Measurements from ENCODE around the gene PYURF. TPM values are rescaled to one million over a fixed set of nuclear protein-coding genes. Genes with fewer than 3 reads are reported as not detected.

Gene PYURF
- total and polyA plus RNA-seq, 9 of the 15 experiments (the other 6 are each of a cell fraction or from before 2014, with no cell fraction given) = 22.5 to 199 (median 108) TPM

GRCh38 chr4:88503344-88503743 is 20.2 kb downstream of the PYURF start:
- no TSS peak for BruUV-seq (replicated peaks)
- Histone ChIP-seq H3K27ac (ENCODE audit: extremely low read depth, low read depth, low read length) (no peak overlapping the region), H4K20me1 (replicated peaks; ENCODE audit: control insufficient read depth, insufficient read depth, low read length) (no peaks in the 10 kb centered on the region), H3K36me3 (ENCODE audit: control insufficient read depth, insufficient read depth, low read length) (no peaks in the 10 kb centered on the region), H3K9ac (ENCODE audit: insufficient read depth in 1 of 2, low read depth in 2 of 2, low read length in 2 of 2) (no peak overlapping the region), H3K9me3 (replicated peaks; ENCODE audit: control insufficient read depth, insufficient read depth, low read depth, low read length) (no peaks in the 10 kb centered on the region), H3K4me3 (no peak overlapping the region), H3K9me1 (ENCODE audit: control insufficient read depth, insufficient read depth, low read length) (no peaks in the 10 kb centered on the region), H3K4me2 (ENCODE audit: insufficient read depth, low read length) (no peak overlapping the region), H3K79me2 (ENCODE audit: control insufficient read depth, insufficient read depth, low read length) (no peaks in the 10 kb centered on the region), H3K4me1 (replicated peaks in 1 of 2; ENCODE audit: control insufficient read depth in 2 of 2, insufficient read depth in 2 of 2, low read length in 2 of 2) (no peaks in the 10 kb centered on the region), H3K27me3 (ENCODE audit: control insufficient read depth in 2 of 2, insufficient read depth in 2 of 2, low read length in 2 of 2) (peaks cover 6 to 20% of the 10 kb centered on the region in 2 experiments; a peak in 4 of 5 replicates), H2AFZ (ENCODE audit: low read depth, low read length) (no peak overlapping the region)
- no peak for FAIRE-seq
- ATAC-seq = no peak
- whole genome bisulfite sequencing (ENCODE audit: insufficient coverage, low coverage, missing lambda C conversion rate) = 0% methylated on average over 2 of the region's 2 CpGs
- TF ChIP-seq MCM2 (IDR thresholded peaks at IDR 0.05; ENCODE audit: low read depth) (no peak), NONO (IDR thresholded peaks at IDR 0.05; ENCODE audit: low read depth in 2 of 2, low read length in 1 of 2) (no peak), EGR1 (conservative IDR thresholded peaks at IDR 0.05) (no peak), THRAP3 (IDR thresholded peaks at IDR 0.05; ENCODE audit: borderline replicate concordance) (no peak), BCOR (IDR thresholded peaks at IDR 0.05) (no peak), SOX6 (IDR thresholded peaks at IDR 0.05) (no peak), ZSCAN32 (CRISPR knock-in tag; IDR thresholded peaks at IDR 0.05) (no peak), HBP1 (CRISPR knock-in tag; IDR thresholded peaks at IDR 0.05) (no peak), SMAD2 (IDR thresholded peaks at IDR 0.05; ENCODE audit: low read depth, low read length) (no peak)
- TF ChIP-seq, protein P1, sequence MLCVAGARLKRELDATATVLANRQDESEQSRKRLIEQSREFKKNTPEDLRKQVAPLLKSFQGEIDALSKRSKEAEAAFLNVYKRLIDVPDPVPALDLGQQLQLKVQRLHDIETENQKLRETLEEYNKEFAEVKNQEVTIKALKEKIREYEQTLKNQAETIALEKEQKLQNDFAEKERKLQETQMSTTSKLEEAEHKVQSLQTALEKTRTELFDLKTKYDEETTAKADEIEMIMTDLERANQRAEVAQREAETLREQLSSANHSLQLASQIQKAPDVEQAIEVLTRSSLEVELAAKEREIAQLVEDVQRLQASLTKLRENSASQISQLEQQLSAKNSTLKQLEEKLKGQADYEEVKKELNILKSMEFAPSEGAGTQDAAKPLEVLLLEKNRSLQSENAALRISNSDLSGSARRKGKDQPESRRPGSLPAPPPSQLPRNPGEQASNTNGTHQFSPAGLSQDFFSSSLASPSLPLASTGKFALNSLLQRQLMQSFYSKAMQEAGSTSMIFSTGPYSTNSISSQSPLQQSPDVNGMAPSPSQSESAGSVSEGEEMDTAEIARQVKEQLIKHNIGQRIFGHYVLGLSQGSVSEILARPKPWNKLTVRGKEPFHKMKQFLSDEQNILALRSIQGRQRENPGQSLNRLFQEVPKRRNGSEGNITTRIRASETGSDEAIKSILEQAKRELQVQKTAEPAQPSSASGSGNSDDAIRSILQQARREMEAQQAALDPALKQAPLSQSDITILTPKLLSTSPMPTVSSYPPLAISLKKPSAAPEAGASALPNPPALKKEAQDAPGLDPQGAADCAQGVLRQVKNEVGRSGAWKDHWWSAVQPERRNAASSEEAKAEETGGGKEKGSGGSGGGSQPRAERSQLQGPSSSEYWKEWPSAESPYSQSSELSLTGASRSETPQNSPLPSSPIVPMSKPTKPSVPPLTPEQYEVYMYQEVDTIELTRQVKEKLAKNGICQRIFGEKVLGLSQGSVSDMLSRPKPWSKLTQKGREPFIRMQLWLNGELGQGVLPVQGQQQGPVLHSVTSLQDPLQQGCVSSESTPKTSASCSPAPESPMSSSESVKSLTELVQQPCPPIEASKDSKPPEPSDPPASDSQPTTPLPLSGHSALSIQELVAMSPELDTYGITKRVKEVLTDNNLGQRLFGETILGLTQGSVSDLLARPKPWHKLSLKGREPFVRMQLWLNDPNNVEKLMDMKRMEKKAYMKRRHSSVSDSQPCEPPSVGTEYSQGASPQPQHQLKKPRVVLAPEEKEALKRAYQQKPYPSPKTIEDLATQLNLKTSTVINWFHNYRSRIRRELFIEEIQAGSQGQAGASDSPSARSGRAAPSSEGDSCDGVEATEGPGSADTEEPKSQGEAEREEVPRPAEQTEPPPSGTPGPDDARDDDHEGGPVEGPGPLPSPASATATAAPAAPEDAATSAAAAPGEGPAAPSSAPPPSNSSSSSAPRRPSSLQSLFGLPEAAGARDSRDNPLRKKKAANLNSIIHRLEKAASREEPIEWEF (CRISPR knock-in tag; IDR thresholded peaks at IDR 0.05) = no peak
- TF ChIP-seq, protein P2, sequence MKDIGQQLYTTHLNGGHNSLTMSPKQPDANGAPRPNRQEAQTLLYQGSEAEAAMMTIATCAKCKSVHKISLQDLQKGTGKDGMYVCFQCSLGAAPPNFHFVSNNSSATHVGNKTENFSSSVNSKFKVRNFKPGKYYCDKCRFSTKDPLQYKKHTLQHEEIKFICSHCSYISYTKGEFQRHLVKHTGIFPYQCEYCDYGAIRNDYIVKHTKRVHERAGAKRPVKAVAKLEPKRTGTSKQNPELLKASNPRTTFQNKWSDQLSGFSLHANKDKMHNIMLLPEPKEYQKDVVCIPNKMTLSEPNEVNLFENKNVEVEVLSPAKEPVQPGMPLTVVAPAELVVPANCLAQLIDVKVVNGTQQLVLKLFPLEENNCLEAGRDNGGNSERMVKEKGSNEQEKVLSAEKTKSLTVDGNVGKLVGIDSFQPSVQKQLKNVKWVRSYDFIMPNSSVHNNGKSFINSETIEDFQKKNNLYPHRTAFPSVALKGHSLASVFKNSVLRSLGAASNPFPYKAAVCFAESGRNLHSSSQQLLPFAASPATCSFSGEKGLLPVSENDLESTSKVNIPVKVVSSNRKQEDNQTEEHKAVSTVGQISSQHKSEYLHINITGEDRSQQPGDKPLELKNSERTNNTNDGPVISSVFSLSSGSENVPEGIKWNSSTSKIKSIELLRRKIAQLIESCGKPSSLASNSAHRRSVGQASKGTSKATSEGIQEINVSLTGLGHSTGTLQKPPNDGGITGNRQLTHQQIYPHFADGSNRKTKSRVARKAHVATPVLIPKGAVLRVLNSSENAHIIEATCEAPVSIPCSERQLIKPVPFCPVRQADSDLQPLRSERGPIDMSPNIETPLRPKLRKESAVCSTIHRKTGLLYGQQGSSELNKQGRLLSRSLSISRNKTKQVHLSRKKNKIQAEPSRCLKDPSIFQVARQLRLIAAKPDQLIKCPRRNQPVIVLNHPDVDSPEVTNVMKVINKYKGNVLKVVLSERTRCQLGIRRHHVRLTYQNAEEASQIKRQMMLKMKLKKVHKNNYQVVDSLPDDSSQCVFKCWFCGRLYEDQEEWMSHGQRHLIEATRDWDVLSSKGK (CRISPR knock-in tag; IDR thresholded peaks at IDR 0.05) = no peak
- intact Hi-C loops (cut with micrococcal nuclease) (no loop called here), in situ Hi-C loops (cut with MboI) (no loop called here)
- no peak for DNase-seq (ENCODE audit: extremely low read depth in 1 of 4, low spot score in 3 of 4)
- CTCF ChIA-PET (ENCODE audit: low intra/inter-chr PET ratio) = no interaction called here
- POLR2A ChIA-PET = interaction anchor here (1.1 kb wide), 1 partner anchor 29 kb away, joined by 3 read pairs; no protein-coding TSS in a partner anchor

Data from K562 (cell line).